Breast epithelium (tissue), 3 donors: ENCODE measurements around the gene GPM6B.

ENCODE experiments used
- POLR2A ChIP-seq: fragments of 450-650 bp; IDR thresholded peaks from one replicate; pipeline ENCODE4 v1.6.1; 2016; ENCODE audit warnings: antibody characterized with exemption, mild to moderate bottlenecking, moderate library complexity
- TF ChIP-seq, protein P1 (sequence below), 3 donors: fragments of 450-650 bp; IDR thresholded peaks; one replicate each; pipeline ENCODE4 v1.5.1; 2016 to 2017; ENCODE audit warnings: antibody characterized with exemption in 3 of 3, mild to moderate bottlenecking in 3 of 3, moderate library complexity in 3 of 3

DNA sequence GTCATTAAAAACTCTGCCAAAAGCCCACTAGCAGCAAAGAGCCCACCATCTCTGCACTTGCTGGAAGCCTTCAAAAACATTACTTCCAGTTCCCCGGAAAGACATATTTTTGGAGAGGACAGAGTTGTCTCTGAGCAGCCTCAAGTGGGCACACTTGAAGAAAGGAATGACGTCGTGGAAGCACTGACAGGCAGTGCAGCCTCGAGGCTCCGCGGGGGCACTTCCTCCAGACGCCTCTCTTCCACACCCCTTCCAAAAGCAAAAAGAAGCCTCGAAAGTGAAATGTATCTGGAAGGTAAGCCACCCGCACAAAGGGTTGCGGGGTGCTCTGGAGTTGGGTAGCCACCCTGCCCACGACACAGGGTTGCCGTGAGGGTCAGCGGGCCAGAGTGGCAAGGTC, 56.5 kb downstream of the GPM6B start:
- no peak for TF ChIP-seq POLR2A
- TF ChIP-seq, protein P1, sequence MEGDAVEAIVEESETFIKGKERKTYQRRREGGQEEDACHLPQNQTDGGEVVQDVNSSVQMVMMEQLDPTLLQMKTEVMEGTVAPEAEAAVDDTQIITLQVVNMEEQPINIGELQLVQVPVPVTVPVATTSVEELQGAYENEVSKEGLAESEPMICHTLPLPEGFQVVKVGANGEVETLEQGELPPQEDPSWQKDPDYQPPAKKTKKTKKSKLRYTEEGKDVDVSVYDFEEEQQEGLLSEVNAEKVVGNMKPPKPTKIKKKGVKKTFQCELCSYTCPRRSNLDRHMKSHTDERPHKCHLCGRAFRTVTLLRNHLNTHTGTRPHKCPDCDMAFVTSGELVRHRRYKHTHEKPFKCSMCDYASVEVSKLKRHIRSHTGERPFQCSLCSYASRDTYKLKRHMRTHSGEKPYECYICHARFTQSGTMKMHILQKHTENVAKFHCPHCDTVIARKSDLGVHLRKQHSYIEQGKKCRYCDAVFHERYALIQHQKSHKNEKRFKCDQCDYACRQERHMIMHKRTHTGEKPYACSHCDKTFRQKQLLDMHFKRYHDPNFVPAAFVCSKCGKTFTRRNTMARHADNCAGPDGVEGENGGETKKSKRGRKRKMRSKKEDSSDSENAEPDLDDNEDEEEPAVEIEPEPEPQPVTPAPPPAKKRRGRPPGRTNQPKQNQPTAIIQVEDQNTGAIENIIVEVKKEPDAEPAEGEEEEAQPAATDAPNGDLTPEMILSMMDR (IDR thresholded peaks at IDR 0.05), result no peak
